Hematopoietic multipotent progenitor cell treated with erythropoietin and hydrocortisone succinate and interleukin-3 and kit ligand, for 17 days (in vitro differentiated cells): Measurements from ENCODE around the gene MUC22.
"Not testable (repeated sequence)": the region's sequence is repeated elsewhere in the genome, so short reads cannot be mapped to it uniquely, and the experiment has no call there.

Source experiments
- DNase-seq: peaks from one replicate; pipeline ENCODE4 v3.0.0-alpha.2; 2015; ENCODE audit warnings: low spot score

Gene MUC22

DNA sequence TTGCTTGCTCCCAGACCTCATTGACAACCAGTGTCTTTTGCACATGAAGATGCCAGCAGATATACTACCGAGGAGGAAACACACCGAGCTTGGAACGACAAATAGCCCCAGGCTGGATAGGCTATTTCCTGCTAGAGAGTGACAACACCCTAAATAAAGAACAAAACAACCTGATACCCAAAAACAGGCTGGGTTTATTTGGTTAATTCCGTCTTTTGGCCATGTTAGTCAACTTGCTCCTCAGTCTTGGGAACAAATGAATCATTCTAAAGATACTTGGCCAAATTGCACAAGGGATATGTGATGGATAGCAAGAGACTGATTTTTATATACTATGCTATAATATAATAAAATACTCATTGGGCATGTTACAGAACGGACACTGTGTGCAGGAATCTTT is 11.5 kb upstream of the MUC22 start:
- DNase-seq: no peak

DNA sequence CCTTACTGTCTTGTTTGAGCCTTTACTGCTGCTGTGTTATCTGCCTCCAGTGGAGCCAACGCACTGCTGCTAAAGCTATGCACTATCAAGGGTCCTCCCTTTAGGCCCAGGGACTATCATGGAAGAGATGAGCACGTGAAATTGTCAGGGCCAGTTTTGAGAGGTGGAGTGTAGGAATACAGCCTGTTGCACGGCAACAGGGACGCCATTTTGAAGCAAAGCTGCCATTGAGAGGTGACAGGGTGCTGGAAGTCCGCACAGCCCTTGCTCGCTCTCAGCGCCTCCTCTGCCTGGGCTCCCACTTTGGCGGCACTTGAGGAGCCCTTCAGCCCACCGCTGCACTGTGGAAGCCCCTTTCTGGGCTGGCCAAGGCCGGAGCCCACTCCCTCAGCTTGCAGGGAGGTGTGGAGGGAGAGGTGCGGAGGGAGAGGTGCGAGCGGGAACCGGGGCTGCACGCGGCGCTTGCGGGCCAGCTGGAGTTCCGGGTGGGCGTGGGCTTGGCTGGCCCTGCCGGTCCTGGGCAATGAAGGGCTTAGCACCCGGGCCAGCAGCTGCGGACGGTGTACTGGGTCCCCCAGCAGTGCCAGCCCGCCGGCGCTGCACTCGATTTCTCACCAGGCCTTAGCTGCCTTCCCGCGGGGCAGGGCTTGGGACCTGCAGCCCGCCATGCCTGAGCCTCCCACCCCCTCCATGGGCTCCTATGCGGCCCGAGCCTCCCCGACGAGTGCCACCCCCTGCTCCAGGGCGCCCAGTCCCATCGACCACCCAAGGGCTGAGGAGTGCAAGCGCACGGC is 10.0 kb upstream of the MUC22 start:
- DNase-seq: not testable (repeated sequence)

DNA sequence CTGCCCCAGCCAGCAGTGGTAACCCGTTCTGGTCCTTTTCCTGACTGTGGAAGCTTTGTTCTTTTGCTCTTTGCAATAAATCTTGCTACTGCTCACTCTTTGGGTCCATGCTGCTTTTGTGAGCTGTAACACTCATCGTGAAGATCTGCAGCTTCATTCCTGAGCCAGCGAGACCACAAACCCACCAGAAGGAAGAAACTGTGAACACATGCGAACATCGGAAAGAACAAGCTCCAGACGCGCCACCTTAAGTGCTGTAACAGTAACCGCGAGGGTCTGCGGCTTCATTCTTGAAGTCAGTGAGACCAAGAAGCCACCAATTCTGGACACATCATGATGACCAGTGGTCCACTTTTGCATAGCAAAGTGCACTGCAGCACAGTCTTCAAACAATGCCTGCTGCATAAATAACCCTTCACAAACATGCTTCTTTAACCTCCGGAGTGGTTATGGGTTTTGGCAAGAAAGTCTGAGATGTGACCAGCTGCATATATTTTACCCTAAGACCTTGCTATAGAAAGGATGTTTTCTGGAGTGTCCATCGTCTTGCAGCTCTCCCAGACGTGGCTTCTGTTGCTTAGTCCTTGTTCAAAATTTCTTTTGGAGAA is 8.9 kb upstream of the MUC22 start:
- no peak for DNase-seq

DNA sequence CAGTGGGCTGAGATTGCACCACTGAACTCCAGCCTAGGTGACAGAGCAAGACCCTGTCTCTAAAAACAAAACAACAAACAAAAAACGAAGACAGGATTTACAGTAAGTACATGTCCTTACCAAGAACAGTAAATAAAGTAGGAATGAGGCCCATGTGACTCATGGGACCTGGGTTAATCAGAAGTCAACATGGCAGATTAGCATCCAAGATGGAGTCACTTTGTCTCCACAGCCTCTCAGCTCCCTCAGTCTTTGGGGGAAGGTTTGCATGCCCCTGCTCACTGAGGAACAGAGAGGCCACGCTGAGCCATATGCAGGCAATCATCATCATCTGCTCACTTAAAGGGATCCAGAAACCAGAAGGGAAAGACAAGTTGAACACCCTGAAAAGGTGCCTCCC is 7.8 kb upstream of the MUC22 start:
- DNase-seq: no peak

DNA sequence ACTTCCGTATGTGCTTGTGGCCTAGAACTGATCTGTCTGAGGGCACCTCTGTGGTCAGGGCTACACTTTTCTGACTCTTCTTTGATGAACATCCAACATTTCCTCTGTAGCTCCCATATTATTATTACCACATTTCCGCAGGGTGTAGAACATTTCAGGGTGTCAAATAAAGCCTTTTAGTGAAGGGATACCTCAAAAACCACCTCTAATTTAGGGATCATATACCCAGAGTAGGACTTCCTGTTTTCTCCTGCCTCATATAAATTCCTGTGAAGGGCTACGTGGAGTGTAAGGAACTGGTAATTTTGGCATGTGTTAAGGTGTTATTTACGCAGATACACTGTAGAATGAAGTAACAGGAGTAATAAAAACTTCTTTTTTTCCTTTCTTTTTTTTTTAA is 5.5 kb upstream of the MUC22 start:
- no peak for DNase-seq

DNA sequence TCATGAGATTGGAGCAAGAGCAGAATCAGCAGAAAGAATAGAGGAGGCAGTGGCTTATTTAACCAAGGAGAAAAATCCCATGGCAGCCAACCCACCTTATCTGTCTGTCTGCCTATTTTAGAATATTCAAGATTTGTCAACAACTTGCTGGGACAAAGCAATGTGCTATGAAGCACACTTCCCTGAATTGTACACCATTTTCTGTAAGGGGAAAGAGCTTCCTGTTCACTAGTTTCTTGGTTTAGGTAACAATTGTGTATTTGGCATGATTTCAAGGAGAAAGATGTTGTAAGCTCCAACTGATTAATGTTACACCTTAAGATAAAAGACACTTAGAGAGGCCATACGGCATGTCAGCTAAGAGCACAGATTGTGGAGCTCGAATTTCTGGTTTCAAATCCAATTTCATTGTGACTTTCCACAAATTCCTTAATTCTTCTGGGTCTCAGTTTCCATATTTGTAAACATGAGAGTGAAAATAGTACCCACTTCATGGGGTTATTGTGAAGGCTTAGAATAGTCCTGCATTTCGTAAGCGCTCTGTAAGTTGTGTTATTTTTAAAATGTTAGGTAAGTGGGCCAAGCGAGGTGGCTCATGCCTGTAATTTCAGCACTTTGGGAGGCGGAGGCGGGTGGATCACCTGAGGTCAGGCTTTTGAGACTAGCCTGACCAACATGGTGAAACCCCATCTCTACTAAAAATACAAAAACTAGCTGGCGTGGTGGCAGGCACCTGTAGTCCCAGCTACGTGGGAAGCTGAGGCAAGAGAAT is 4.8 kb upstream of the MUC22 start:
- no peak for DNase-seq

DNA sequence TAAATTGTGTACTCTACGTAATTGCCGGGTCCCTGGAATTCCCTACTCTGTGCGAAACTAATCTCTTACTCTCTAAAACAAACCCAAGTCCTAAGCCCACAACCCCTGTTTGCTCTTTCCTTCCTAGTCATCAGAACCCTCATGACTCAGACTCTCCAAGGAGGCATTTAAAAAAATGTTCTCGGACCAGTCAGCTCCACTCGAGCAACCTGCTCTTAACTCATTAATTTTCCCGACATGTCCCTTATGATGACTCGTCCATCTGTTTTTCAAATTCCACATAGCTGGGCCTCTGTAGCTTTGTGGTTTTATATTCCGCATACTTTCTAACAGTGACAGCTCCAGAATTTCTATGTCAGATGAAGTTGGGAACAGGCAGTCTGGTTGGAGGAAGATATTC is 2.6 kb upstream of the MUC22 start:
- DNase-seq: no peak

DNA sequence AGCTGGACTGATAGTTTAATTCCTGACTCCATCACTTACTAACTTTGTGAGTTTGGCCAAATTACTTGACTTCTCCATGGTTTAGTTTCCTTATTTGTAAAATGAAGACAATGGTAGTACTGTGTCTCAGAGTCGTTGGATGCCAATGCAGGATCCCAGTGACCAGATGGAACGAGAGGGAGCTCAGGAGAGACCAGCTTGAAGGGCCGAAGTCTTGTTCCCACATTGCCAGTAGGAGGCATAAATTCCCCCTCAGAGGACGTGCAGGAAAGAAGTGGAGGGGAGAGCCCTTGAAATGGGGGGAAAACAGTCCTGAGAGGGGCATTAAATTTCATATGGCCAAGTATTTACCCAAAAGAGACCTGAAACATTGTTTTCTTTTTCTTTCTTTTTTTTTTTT is 2.1 kb upstream of the MUC22 start:
- no peak for DNase-seq

DNA sequence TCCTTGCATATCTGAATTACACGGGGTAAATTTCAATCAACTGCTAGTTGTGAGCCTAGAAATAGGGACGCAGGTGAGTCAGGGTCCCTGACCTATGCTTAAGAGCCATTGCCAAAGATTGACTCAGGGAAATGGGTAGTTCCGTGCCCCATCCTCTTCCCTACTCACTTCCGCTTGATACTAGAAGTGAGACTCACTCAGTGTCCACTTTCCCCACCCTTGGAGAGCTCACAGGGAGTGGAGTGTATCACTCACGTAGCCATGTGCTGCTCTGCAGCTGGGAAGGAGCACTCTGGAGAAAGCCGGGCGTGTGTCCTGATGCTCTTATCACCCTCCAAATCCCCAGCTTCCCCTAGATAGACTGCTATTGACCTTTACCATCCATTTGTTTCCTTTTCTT is 543 bp upstream of the MUC22 start:
- DNase-seq: no peak

DNA sequence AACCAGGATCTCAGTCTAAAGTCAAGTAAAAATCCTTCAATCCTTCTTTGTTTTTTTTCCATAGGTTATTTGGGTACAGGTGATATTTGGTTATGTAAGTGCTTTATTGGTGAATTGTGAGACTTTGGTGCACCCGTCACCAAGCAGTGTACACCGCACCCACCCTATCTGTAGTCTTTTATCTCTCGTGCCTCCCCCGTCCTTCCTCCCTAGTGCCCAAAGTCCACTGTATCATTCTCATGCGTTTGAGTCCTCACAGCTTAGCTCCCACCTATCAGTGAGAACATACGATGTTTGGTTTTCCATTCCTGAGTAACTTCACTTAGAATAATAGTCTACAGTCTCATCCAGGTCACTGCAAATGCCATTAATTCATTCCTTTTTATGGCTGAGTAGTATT is 879 bp downstream of the MUC22 start:
- DNase-seq: no peak

DNA sequence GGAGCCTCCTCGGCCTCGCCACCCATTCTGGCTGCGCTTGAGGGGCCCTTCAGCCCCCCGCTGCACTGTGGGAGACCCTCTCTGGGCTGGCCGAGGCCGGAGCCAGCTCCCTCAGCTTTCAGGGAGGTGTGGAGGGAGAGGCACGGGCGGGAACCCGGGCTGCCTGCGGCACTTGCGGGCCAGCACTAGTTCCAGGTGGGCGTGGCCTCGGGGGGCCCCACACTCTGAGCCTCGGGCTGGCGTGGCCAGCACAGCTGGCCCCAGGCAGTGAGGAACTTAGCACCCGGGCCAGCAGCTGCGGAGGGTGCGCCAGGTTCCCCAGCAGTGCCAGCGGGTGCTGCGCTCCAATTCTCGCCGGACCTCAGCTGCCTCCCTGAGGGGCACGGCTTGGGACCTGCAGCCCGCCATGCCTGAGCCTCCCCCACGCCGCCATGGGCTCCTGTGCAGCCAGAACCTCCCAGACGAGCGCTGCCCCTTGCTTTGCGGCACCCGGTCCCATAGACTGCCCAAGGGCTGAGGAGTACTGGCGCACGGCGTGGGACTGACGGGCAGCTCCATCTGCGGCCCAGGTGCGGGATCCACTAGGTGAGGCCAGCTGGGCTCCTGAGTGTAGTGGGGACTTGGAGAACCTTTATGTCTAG is 6.5 kb downstream of the MUC22 start:
- no peak for DNase-seq

DNA sequence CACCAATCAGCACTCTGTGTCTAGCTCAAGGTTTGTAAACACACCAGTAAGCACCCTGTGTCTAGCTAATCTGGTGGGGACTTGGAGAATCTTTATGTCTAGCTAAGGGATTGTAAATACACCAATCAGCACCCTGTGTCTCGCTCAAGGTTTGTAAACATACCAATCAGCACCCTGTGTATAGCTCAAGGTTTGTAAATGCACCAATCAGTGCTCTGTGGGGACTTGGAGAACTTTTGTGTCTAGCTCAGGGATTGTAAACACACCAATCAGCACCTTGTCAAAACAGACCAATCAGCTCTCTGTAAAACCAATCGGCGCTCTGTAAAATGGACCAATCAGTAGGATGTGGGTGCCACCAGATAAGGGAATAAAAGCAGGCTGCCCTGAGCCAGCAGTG is 7.2 kb downstream of the MUC22 start:
- not testable (repeated sequence) for DNase-seq

DNA sequence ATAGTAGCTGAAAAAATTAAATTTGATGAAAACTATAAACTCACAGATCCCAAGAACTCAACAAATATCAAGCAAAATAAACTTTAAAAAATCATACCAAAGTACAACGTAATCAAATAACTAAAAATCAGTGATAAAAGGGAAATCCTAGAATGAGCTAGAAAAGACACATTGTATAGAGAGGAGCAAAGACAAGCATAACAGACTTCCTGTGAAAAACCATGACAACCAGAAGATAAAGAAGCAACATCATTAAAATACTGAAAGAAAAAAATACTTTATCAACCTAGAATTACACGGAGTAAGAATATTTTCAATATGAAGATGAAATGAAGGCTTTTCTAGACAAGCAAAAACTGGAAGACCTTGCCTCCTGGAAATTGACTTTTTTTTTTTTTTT is 9.8 kb downstream of the MUC22 start:
- no peak for DNase-seq

DNA sequence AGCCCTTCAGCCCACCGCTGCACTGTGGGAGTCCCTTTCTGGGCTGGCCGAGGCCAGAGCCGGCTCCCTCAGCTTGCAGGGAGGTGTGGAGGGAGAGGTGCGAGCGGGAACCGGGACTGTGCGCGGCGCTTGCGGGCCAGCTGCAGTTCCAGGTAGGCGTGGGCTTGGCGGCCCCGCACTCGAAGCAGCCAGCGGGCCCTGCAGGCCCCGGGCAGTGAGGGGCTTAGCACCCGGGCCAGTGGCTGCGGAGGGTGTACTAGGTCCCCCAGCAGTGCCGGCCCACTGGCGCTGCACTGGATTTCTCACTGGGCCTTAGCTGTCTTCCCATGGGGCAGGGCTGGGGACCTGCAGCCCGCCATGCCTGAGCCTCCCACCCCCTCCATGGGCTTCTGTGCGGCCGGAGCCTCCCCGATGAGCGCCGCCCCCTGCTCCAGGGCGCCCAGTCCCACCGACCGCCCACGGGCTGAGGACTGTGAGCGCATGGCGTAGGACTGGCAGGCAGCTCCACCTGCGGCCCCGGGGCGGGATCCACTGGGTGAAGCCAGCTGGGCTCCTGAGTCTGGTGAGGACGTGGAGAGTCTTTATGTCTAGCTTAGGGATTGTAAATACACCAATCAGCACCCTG is 10.5 kb downstream of the MUC22 start:
- DNase-seq: not testable (repeated sequence)

DNA sequence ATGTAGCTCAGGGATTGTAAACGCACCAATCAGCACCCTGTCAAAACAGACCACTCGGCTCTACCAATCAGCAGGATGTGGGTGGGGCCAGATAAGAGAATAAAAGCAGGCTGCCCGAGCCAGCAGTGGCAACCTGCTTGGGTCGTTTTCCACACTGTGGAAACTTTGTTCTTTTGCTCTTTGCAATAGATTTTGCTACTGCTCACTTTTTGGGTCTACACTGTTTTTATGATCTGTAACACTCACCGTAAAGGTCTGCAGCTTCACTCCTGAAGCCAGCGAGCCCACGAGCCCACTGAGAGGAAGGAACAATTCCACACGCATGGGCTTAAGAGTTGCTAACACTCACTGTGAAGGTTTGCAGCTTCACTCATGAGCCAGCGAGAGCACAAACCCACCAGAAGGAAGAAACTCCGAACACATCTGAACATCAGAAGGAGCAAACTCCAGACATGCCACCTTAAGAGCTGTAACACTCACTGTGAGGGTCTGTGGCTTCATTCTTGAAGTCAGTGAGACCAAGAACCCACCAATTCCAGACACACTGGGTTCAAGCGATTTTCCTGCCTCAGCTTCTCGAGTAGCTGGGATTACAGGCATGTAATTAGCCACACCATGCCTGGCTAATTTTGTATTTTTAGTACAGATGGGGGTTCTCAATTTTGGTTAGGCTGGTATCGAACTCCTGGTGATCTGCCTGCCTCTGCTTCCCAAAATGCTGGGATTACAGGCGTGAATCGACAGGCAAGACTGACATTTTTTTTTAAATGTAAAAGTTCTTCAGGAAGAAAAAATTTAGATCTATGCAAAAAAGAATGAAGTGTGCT is 11.6 kb downstream of the MUC22 start:
- not testable (repeated sequence) for DNase-seq

DNA sequence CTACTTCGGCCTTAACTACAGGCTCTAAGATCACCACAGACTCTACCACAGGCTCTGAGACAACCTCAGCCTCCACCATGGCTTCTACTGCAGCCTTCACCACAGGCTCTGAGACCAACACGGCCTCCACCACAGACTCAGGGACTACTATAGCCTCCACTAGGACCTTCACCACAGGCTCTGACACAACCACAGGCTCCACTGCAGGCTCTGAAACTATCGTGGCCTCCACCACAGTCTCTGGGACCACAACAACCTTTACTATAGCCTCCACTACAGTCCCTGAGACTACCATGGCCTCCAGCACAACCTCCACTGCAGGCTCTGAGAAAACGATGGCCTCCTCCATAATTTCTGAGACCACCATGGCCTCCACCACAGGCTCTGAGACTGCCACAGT is 15.3 kb downstream of the MUC22 start:
- DNase-seq: no peak

DNA sequence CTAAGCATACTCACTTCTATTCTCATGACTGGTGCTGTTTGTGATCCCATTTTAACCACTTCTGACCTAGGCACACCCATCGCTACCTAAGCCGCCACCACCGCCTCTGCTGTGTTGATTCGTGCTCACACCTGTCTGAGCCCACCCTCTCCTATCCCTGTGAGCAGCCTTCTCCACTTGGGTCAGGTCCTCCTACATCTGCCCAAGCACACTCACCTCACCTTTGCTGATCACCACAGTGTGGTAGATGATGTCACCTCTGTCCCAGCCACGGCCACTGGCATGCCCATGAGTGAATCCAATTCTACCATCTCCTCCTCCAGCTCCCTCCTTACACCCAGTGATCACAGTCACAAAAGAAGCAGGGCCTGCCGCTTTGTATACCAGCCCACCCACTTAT is 20.8 kb downstream of the MUC22 start:
- DNase-seq: no peak

DNA sequence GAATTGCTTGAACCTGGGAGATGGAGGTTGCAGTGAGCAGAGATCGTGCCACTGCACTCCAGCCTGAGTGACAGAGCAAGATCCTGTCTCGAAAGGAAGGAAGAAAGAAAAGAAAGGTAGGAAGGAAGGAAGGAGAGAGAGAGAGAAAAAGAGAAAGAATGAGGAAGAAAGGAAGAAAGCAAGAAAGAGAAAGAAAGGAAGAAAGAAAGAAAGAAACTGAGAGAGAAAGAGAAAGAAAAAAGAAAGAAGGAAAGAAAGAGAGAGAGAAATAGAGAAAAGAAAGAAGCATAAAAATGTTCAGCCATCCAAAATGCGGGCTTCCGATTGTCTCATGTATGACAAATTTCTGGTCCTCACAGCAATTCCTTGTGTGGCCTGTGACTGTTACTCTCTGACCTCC is 22.8 kb downstream of the MUC22 start:
- DNase-seq: no peak

DNA sequence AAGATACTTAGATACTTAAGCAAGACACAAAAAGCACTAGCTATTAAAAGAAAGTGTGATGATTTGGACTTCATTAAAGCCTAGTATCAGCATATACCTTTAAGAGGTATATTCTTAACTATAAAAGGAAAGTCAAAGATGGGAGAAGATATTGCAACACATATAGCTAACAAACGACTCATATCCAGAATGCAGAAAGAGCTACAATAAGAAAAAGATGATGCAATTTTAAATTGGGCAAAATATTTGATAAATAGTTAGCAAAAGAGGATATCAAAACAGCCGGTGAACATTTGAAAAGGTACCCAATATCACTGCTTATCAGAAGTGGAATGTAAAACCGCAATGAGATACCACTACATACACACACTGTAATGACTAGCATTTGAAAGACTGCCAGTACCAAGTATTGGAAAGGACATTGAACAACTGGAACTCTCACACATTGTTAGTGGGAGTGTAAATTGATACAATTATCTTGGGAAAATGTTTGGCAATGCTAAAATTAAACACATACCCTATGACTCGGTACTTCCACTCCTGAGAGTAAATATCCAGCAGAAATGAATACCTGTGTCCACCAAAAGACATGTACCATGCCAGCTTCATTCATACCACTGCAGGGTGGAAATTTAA is 25.7 kb downstream of the MUC22 start:
- DNase-seq: no peak

DNA sequence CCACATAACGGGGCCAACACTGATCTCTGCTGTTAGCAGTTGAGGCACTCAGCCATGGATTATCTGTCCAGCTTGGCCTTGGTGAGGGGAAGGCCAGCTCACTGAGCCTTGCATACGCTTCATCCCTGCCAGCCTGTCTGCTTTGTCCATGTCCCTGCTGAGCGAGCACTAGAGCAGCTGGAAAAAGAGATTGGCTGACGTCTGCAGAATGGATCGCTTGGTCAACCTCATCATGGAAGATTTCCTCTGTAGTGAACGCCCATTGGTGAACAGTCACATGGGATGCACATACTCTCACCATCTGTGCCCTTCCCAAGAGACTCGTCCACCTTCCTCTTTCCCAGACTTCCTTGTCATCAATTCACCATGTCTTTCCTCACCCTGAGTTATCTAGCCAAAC is 26.9 kb downstream of the MUC22 start:
- DNase-seq: no peak

DNA sequence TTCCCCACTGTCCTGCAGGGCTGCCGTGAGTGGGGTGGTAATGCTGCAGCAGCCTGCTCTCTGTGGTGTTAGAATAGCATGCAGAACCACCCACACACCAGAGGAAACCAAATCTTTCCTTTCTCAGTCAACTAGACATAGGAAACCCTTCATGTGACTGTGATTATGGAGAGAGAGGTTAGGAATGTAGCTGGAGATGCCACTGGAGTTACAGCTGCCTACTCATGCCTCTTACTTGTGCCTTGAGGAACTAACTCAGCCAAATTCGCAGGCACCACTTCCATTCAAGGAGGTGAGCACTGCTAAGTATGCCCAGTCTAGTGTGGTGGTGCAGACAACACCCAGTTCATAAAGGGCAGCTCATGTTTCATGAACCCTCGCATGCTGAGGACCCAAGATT is 27.4 kb downstream of the MUC22 start:
- no peak for DNase-seq
